ENCODE measurements around the gene TRIOBP. TPM values are rescaled to one million over a fixed set of nuclear protein-coding genes. Genes with fewer than 3 reads are reported as not detected.

The TRIOBP gene
- total and polyA plus RNA-seq, 2 of the 13 experiments (the other 11 are each of a cell fraction or from before 2014, with no cell fraction given): 6.1 to 15.4 TPM

- TF ChIP-seq HMGXB4 (CRISPR knock-in tag; IDR thresholded peaks at IDR 0.05; ENCODE audit: borderline replicate concordance in 1 of 2, low read depth in 1 of 2) (peak; percentile 37 to 51; a peak in 3 of 4 replicates), ZNF788 (CRISPR knock-in tag; IDR thresholded peaks at IDR 0.05; ENCODE audit: borderline replicate concordance) (0 out of 2 replicates have a peak, but pooled peaks have one; percentile 15), ZNF850 (CRISPR knock-in tag; conservative IDR thresholded peaks at IDR 0.05) (no peak), ZNF883 (CRISPR knock-in tag; IDR thresholded peaks at IDR 0.05; ENCODE audit: not compliant biosample characterization) (peak; percentile 61), PRPF4 (IDR thresholded peaks at IDR 0.05; ENCODE audit: low read depth, low read length, poor library complexity, severe bottlenecking) (peak; percentile 32), PBX2 (CRISPR knock-in tag; IDR thresholded peaks at IDR 0.05) (no peak), ZNF572 (CRISPR knock-in tag; IDR thresholded peaks at IDR 0.05) (no peak), MLLT10 (CRISPR knock-in tag; IDR thresholded peaks at IDR 0.05) (no peak), ZNF646 (CRISPR knock-in tag; IDR thresholded peaks at IDR 0.05) (no peak), ETV5 (CRISPR knock-in tag; IDR thresholded peaks at IDR 0.05; ENCODE audit: borderline replicate concordance) (no peak; the same call in 1 of the 2 replicates)
- TF ChIP-seq, protein P1, sequence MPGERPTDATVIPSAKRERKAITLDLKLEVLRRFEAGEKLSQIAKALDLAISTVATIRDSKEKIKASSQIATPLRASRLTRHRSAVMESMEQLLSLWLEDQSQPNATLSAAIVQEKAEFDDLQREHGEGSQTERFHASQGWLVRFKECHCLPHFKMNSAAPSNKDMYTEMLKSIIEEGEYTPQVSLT (CRISPR knock-in tag; IDR thresholded peaks at IDR 0.05; ENCODE audit: borderline replicate concordance, low read depth): no peak
Measured at GRCh38 chr22:37802310-37803194, 105.7 kb downstream of the TRIOBP start (continued).
